ENCODE data around the gene KRT14.
"Not testable (repeated sequence)": the region's sequence is repeated elsewhere in the genome, so short reads cannot be mapped to it uniquely, and the experiment has no call there.

KRT14 gene

GRCh38 chr17:41622340-41623183, 35.9 kb upstream of the KRT14 start:
- DNase-seq: not testable (repeated sequence)

DNA sequence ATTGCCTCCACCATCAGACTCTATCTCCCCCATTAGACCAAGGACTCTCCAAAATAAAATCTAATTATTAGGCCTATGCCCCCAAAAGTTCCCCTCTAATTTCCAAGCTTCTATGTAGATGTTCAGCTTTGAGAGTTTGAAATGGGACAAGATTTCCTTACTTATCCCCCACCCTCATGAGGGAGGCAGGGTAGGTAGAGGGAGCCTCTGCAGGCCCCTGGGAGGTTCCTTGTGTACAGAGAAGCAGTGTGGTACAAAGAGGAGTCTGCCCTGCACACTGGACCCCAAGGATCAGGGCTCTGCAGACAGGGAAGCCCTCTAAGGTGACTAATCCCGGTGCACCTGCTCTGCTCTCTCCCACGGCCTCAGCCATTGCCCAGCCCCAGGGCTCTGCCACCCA, 35.2 kb upstream of the KRT14 start:
- no peak for DNase-seq

GRCh38 chr17:41621435-41621817, 34.7 kb upstream of the KRT14 start:
- DNase-seq: not testable (repeated sequence)

DNA sequence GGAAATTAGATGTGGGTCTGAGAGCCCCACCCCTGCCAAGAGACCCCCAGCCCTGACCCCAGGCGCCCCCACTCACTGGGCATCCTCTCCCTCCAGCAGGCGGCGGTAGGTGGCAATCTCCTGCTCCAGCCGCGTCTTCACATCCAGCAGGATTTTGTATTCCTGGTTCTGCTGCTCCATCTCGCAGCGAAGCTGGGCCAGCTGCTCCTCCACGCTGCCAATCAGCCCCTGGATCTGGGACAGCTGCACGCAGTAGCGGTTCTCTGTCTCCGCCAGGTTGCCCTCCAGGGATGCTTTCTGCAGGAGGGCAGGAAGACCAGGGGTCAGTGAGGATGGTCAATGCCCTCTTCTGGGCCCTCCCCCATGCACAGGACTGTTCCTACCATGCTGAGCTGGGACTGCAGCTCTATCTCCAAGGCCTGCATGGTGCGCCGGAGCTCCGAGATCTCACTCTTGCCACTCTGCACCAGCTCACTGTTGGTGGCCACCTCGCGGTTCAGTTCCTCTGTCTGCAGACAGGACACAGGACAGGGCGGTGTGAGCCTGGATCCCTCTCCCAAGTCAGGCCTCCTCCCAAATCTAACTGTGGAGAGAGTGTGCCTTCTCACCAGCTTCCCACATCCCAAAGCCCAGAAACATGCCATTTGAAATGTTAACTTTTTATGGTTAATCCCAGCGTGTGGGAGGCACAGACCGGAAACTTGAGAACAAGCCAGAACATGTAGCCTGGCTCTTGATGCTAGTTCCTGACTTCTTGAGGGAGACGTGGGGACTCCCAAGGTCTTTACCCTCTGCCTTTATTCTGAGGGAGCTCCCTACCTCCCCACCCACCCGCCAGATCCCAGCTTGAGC, 34.1 kb upstream of the KRT14 start:
- DNase-seq: no peak

DNA sequence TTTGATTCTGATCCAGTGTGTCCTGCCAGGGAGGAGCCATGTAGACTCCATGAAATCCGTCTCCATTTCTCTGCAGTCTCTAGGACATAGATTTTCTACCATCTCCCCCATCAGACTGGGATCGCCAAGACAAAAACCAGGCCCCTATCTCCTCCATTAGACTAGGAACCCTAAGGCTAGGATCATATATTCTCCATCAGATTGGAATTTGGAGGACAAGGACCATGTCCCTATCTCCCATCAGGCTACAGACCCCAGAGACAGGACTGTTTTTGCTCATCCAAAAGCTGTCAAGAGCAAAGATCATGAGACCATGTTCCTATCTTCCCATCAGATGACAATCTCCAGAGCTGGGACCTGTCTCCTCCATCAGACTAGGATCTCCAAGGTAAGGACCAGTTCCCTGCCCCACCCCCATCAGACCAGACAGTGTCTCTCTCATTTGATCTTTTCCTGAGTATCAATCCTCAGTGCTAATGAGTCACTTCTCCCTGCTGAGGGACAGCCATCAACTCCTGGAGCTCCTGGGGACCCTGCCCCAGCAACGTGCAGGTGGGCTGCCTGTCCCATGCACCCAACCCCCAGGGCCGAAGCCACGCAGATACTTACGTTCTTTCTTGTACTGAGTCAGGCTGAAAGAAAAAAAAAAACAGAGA, 33.4 kb upstream of the KRT14 start:
- not testable (repeated sequence) for DNase-seq

- no peak for DNase-seq
Measured at GRCh38 chr17:41619036-41619926, 32.6 kb upstream of the KRT14 start.

GRCh38 chr17:41618341-41619035, 31.8 kb upstream of the KRT14 start:
- DNase-seq: no peak

DNA sequence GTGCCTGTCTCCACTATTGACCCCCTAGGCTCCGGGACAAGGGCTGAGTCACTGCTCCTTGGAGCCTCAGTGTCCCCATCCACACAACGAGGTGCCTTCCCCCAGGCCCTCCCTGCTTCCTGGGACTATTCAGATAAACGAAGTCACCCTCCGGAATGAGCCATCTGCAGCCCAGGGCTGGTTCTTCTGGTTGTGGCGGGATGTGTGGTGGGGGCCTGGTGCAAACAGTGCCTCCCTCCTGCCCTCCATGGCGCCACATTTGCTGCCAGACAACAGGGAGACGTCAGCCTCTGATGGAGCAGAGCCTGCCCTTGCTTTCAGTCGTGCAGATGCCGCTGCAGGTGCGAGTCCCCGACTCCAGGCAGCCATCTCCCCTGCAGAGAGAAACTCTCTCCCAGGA, 31.0 kb upstream of the KRT14 start:
- no peak for DNase-seq

- no peak for DNase-seq
Measured at GRCh38 chr17:41617136-41617535, 30.4 kb upstream of the KRT14 start.

GRCh38 chr17:41616486-41616885, 29.8 kb upstream of the KRT14 start:
- not testable (repeated sequence) for DNase-seq

DNA sequence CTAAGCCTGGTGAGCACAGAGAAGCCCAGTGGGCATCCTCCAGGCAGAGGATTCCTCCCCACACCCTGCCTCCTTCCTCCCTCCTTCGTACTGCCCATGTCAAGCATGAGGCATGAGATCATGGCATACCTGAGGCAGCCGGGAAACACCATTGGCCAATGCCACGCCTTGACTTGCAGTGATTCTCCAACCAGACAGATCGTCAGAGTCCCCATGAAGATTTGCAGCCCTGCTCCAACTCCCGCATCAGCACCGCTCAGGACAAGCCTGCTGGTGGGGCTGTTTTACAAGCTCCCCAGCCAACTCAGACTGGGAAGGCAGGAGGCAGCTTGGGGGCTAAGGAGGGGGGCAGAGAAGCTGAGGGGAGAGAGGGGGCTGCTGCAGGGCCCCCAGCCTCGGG, 28.8 kb upstream of the KRT14 start:
- no peak for DNase-seq

- DNase-seq: not testable (repeated sequence)
Measured at GRCh38 chr17:41614767-41615166, 28.1 kb upstream of the KRT14 start.

GRCh38 chr17:41614098-41614497, 27.4 kb upstream of the KRT14 start:
- no peak for DNase-seq

- DNase-seq: no peak
Measured at GRCh38 chr17:41613277-41614082, 26.8 kb upstream of the KRT14 start.

GRCh38 chr17:41612376-41613160, 25.9 kb upstream of the KRT14 start, which contains the start of gene KRT16:
TSS of gene KRT16 (minus strand) at chr17:41612767. CDS start at chr17:41612688, 79 bp downstream.
- DNase-seq: not testable (repeated sequence)

DNA sequence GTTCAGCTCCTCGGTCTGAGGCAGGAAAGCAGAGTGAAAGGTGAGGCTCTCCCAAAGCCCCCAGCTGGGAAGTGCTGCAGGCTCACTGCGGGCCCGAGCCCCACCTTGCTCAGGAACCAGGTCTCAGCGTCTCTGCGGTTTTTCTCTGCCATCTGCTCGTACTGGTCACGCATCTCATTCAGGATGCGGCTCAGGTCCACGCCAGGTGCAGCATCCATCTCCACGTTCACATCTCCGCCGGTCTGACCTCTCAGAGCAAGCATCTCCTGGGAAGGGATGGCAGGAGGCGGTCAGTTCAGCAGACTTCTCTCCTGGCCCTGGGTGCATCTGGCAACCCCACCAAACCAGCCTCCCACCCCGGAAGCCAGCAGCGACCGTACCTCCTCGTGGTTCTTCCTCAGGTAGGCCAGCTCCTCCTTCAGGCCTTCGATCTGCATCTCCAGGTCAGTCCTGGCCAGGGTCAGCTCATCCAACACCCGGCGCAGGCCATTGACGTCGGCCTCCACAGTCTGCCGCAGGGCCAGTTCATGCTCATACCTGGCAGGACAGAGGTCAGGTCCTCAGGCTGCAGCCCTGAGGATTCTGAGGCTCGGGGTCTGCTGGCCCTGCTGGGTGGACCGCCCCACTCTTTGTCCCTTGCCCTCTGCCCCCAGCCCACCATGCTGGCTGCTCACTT, 24.4 kb upstream of the KRT14 start:
- no peak for DNase-seq

GRCh38 chr17:41610061-41610517, 23.4 kb upstream of the KRT14 start:
- DNase-seq: not testable (repeated sequence)

- DNase-seq: not testable (repeated sequence)
Measured at GRCh38 chr17:41606930-41607329, 20.2 kb upstream of the KRT14 start.

DNA sequence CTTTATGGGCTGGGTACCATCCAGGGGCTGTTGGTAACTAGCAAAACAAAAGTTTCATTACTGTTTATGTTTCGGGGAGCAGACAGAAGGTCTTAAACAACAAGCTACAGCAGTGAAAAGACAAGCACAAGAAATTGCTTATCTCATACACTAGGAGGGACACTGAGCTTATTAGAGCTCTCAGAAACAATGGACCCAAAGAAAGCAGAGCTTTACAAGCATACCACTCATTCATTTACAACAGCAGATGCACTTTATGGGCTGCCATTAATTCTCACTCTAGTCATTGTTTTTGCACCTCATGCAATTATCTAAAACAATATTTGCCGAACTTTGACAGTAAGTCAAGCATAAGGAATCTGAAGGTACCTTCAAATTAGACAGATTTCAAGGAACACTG, 15.8 kb upstream of the KRT14 start:
- DNase-seq: no peak

All from 8988T (cell line).